HG03108 (cell line): Measurements from ENCODE around the gene HJV.
A peak's percentile ranks its signal among the peaks of the same experiment; 100 is the strongest.

ENCODE experiments used
- ATAC-seq: cut with Tn5 transposase; IDR thresholded peaks from one replicate; pipeline ENCODE4 v1.9.1; 2021; ENCODE audit warnings: moderate library complexity; ENCODE audit not compliant: unreplicated experiment

HJV gene

GRCh38 chr1:145994391-145995120, 27.0 kb downstream of the HJV start:
- no peak for ATAC-seq

GRCh38 chr1:145993618-145994390, 27.7 kb downstream of the HJV start:
- no peak for ATAC-seq

GRCh38 chr1:145992958-145993617, 28.4 kb downstream of the HJV start:
- no peak for ATAC-seq

GRCh38 chr1:145992502-145992936, 29.0 kb downstream of the HJV start:
- ATAC-seq: no peak

- ATAC-seq: no peak
Measured at GRCh38 chr1:145991735-145992412, 29.7 kb downstream of the HJV start.

- no peak for ATAC-seq
Measured at GRCh38 chr1:145990249-145990855, 31.2 kb downstream of the HJV start.

GRCh38 chr1:145988773-145989172, 32.8 kb downstream of the HJV start:
- ATAC-seq: no peak

- ATAC-seq: no peak
Measured at GRCh38 chr1:145987926-145988325, 33.6 kb downstream of the HJV start.

GRCh38 chr1:145986551-145986950, 35.0 kb downstream of the HJV start:
- ATAC-seq: no peak

- no peak for ATAC-seq
Measured at GRCh38 chr1:145985502-145986439, 35.8 kb downstream of the HJV start.

- no peak for ATAC-seq
Measured at GRCh38 chr1:145985129-145985501, 36.4 kb downstream of the HJV start.

GRCh38 chr1:145983960-145984830, 37.3 kb downstream of the HJV start:
- no peak for ATAC-seq

- ATAC-seq: no peak
Measured at GRCh38 chr1:145983206-145983675, 38.3 kb downstream of the HJV start.

GRCh38 chr1:145982010-145982723, 39.4 kb downstream of the HJV start:
- ATAC-seq: no peak

- ATAC-seq: no peak
Measured at GRCh38 chr1:145980457-145980994, 41.0 kb downstream of the HJV start.

- ATAC-seq: peak; percentile 43
Measured at GRCh38 chr1:145979746-145980456, 41.6 kb downstream of the HJV start.
